ENCODE data around the gene CDHR2.

CDHR2 gene

GRCh38 chr5:176640616-176641015 lies 91.5 kb downstream of the CDHR2 start:
- Histone ChIP-seq H3K36me3 (ENCODE audit: insufficient read depth, low read depth, low read length) (no peaks in the 10 kb centered on the region), H3K27ac (ENCODE audit: low read length) (no peak overlapping the region), H3K9ac (ENCODE audit: low read depth, low read length) (no peak overlapping the region), H3K4me3 (ENCODE audit: low read length) (no peak overlapping the region), H3K27me3 (ENCODE audit: insufficient read depth, low read length) (peaks cover 8% of the 10 kb centered on the region; the same call in 1 of the 2 replicates), H3K4me1 (ENCODE audit: insufficient read depth, low read length) (no peaks in the 10 kb centered on the region; the same call in 1 of the 2 replicates), H3K9me3 (ENCODE audit: insufficient read depth, low read depth, low read length) (no peaks in the 10 kb centered on the region)

- Histone ChIP-seq H3K27me3 (ENCODE audit: insufficient read depth, low read length) (peaks cover 4% of the 10 kb centered on the region; the same call in 1 of the 2 replicates), H3K9ac (ENCODE audit: low read depth, low read length) (no peak overlapping the region), H3K4me3 (ENCODE audit: low read length) (no peak overlapping the region), H3K27ac (ENCODE audit: low read length) (no peak overlapping the region), H3K4me1 (ENCODE audit: insufficient read depth, low read length) (peaks cover 6% of the 10 kb centered on the region; the same call in 1 of the 2 replicates), H3K36me3 (ENCODE audit: insufficient read depth, low read depth, low read length) (no peaks in the 10 kb centered on the region), H3K9me3 (ENCODE audit: insufficient read depth, low read depth, low read length) (no peaks in the 10 kb centered on the region)
Measured at GRCh38 chr5:176642675-176643490, 93.7 kb downstream of the CDHR2 start.

- Histone ChIP-seq H3K27ac (ENCODE audit: low read length) (no peak overlapping the region), H3K4me3 (ENCODE audit: low read length) (no peak overlapping the region), H3K36me3 (ENCODE audit: insufficient read depth, low read depth, low read length) (no peaks in the 10 kb centered on the region), H3K4me1 (ENCODE audit: insufficient read depth, low read length) (peaks cover 6% of the 10 kb centered on the region; the same call in 1 of the 2 replicates), H3K9me3 (ENCODE audit: insufficient read depth, low read depth, low read length) (no peaks in the 10 kb centered on the region), H3K27me3 (ENCODE audit: insufficient read depth, low read length) (no peaks in the 10 kb centered on the region), H3K9ac (ENCODE audit: low read depth, low read length) (no peak overlapping the region)
Measured at GRCh38 chr5:176643491-176644219, 94.5 kb downstream of the CDHR2 start.

- H3K27ac ChIP-seq (ENCODE audit: low read length) = no peak overlapping the region
- no peaks in the 10 kb centered on the region for H3K27me3 ChIP-seq (ENCODE audit: insufficient read depth, low read length)
- no peaks in the 10 kb centered on the region for H3K9me3 ChIP-seq (ENCODE audit: insufficient read depth, low read depth, low read length)
- H3K9ac ChIP-seq (ENCODE audit: low read depth, low read length) = no peak overlapping the region
- no peaks in the 10 kb centered on the region for H3K36me3 ChIP-seq (ENCODE audit: insufficient read depth, low read depth, low read length)
- no peak overlapping the region for H3K4me3 ChIP-seq (ENCODE audit: low read length)
- H3K4me1 ChIP-seq (ENCODE audit: insufficient read depth, low read length) = peaks cover 6% of the 10 kb centered on the region; the same call in 1 of the 2 replicates
Measured at GRCh38 chr5:176644294-176644693, 95.2 kb downstream of the CDHR2 start.

- Histone ChIP-seq H3K9me3 (ENCODE audit: insufficient read depth, low read depth, low read length) (no peaks in the 10 kb centered on the region), H3K27me3 (ENCODE audit: insufficient read depth, low read length) (no peaks in the 10 kb centered on the region), H3K9ac (ENCODE audit: low read depth, low read length) (no peak overlapping the region), H3K4me1 (ENCODE audit: insufficient read depth, low read length) (peaks cover 9% of the 10 kb centered on the region; the same call in 1 of the 2 replicates), H3K36me3 (ENCODE audit: insufficient read depth, low read depth, low read length) (no peaks in the 10 kb centered on the region), H3K4me3 (ENCODE audit: low read length) (no peak overlapping the region), H3K27ac (ENCODE audit: low read length) (no peak overlapping the region)
Measured at GRCh38 chr5:176644878-176645670, 95.9 kb downstream of the CDHR2 start.

Measured in iPS-20b (cell line).